ENCODE results near the gene GDF15.

DNA sequence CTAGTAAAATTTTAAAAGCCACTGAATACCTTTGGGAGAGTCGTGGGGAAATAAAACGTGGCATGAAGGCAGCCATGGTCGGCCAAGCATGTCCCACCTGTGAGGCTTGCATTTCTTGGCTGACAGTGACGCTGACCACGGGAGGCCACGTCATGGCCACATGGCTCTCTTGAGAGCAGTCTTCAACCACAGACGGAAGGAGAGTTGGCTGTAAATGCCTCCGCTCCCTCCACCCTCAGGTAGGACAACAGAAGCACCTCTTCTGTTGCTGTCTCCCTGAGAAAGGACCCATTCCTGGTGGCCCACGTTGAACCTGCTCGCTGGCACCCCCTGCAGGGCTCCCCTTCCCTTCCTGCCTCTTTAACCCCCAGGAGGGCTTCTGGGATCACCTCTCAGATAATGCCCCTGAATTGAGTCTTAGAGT is 22.1 kb downstream of the GDF15 start:
- TF ChIP-seq, protein P1, sequence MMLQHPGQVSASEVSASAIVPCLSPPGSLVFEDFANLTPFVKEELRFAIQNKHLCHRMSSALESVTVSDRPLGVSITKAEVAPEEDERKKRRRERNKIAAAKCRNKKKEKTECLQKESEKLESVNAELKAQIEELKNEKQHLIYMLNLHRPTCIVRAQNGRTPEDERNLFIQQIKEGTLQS (IDR thresholded peaks at IDR 0.05): no peak
- TF ChIP-seq NR2F2 (IDR thresholded peaks at IDR 0.05): no peak
- TF ChIP-seq, protein P2, sequence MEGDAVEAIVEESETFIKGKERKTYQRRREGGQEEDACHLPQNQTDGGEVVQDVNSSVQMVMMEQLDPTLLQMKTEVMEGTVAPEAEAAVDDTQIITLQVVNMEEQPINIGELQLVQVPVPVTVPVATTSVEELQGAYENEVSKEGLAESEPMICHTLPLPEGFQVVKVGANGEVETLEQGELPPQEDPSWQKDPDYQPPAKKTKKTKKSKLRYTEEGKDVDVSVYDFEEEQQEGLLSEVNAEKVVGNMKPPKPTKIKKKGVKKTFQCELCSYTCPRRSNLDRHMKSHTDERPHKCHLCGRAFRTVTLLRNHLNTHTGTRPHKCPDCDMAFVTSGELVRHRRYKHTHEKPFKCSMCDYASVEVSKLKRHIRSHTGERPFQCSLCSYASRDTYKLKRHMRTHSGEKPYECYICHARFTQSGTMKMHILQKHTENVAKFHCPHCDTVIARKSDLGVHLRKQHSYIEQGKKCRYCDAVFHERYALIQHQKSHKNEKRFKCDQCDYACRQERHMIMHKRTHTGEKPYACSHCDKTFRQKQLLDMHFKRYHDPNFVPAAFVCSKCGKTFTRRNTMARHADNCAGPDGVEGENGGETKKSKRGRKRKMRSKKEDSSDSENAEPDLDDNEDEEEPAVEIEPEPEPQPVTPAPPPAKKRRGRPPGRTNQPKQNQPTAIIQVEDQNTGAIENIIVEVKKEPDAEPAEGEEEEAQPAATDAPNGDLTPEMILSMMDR (IDR thresholded peaks at IDR 0.05; ENCODE audit: low read depth, low read length, missing input control): peak; percentile 48
- peak in 1 of 2 donors; percentile 40 for TF ChIP-seq RXRA (IDR thresholded peaks at IDR 0.05)
